Neural cell (in vitro differentiated cells): ENCODE results near the gene LIX1L.

ENCODE experiments used
- EZH2 ChIP-seq: fragments of 200-600, 300-800 bp; shearing (Covaris generic), sonication (generic); IDR thresholded peaks from 2 replicates; pipeline ENCODE4 v1.6.1; 2014; ENCODE audit warnings: antibody characterized with exemption, low read length, borderline replicate concordance, mild to moderate bottlenecking; ENCODE audit not compliant: insufficient read depth, poor library complexity, severe bottlenecking
- MXI1 ChIP-seq: fragments of 450-650 bp; conservative IDR thresholded peaks from 2 replicates; pipeline ENCODE4 v1.6.1; 2014; ENCODE audit warnings: antibody characterized with exemption, mild to moderate bottlenecking; ENCODE audit not compliant: poor library complexity, severe bottlenecking
- POLR2AphosphoS5 ChIP-seq: IDR thresholded peaks from 2 replicates; pipeline ENCODE4 v1.6.1; 2012
- RAD21 ChIP-seq: fragments of 450-650 bp; conservative IDR thresholded peaks from 2 replicates; pipeline ENCODE4 v1.6.1; 2014; ENCODE audit warnings: antibody characterized with exemption, mild to moderate bottlenecking, moderate library complexity
- TAF1 ChIP-seq: IDR thresholded peaks from 2 replicates; pipeline ENCODE4 v1.6.1; 2012; ENCODE audit warnings: low read depth
- TF ChIP-seq, protein P1 (sequence below): fragments of 450-650 bp; IDR thresholded peaks from 2 replicates; pipeline ENCODE4 v1.5.1; 2014; ENCODE audit warnings: antibody characterized with exemption, mild to moderate bottlenecking, moderate library complexity; ENCODE audit not compliant: poor library complexity, severe bottlenecking

DNA sequence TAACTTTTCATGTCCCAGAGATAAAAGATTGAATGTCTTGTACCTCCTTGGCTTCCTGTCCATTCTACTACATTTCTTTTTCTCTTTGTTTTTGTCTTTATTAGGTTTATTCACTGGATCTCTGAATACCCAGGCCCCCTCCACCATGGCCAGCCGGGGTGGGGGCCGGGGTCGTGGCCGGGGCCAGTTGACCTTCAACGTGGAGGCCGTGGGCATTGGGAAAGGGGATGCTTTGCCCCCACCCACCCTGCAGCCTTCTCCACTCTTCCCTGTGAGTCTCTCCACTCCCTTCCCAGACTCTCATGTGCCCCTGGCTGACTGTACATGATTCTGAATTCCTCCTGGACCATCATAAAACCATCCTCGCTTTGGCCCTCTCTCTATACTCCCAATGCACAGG is 16.9 kb upstream of the LIX1L start:
- TF ChIP-seq, protein P1, sequence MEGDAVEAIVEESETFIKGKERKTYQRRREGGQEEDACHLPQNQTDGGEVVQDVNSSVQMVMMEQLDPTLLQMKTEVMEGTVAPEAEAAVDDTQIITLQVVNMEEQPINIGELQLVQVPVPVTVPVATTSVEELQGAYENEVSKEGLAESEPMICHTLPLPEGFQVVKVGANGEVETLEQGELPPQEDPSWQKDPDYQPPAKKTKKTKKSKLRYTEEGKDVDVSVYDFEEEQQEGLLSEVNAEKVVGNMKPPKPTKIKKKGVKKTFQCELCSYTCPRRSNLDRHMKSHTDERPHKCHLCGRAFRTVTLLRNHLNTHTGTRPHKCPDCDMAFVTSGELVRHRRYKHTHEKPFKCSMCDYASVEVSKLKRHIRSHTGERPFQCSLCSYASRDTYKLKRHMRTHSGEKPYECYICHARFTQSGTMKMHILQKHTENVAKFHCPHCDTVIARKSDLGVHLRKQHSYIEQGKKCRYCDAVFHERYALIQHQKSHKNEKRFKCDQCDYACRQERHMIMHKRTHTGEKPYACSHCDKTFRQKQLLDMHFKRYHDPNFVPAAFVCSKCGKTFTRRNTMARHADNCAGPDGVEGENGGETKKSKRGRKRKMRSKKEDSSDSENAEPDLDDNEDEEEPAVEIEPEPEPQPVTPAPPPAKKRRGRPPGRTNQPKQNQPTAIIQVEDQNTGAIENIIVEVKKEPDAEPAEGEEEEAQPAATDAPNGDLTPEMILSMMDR, result no peak
- TF ChIP-seq RAD21, result no peak
- TF ChIP-seq MXI1, result no peak
- TF ChIP-seq POLR2AphosphoS5, result no peak
- TF ChIP-seq EZH2, result no peak
- TF ChIP-seq TAF1, result no peak
